Vagina (tissue), 2 donors: ENCODE results near the gene ALDH18A1.

Source experiments
- CTCF ChIP-seq, 3 experiments: fragments of 450-650 bp in 2 of 3; fragments of 200-600 bp in 1 of 3; sonication (generic) in 1 of 3; IDR thresholded peaks; one replicate each; pipeline ENCODE4 v1.5.1; 2017 to 2019; ENCODE audit warnings: antibody characterized with exemption in 3 of 3, mild to moderate bottlenecking in 2 of 3, moderate library complexity in 2 of 3
- POLR2A ChIP-seq, 2 donors: fragments of 450-650 bp; IDR thresholded peaks; one replicate each; pipeline ENCODE4 v1.6.1; 2017; ENCODE audit warnings: antibody characterized with exemption in 2 of 2, mild to moderate bottlenecking in 2 of 2, moderate library complexity in 2 of 2
- POLR2AphosphoS5 ChIP-seq, 2 donors: sonication (generic); formaldehyde crosslinking; IDR thresholded peaks; one replicate each; pipeline ENCODE4 v1.9.0; 2017; ENCODE audit warnings: antibody characterized with exemption in 2 of 2, mild to moderate bottlenecking in 2 of 2, low read depth in 1 of 2; ENCODE audit not compliant: insufficient read depth in 1 of 2

- TF ChIP-seq POLR2A (IDR thresholded peaks at IDR 0.05) (no peak), POLR2AphosphoS5 (IDR thresholded peaks at IDR 0.05; ENCODE audit: insufficient read depth in 1 of 2, low read depth in 1 of 2) (no peak), CTCF (IDR thresholded peaks at IDR 0.05) (no peak)
These were observed 94.1 kb downstream of the ALDH18A1 start for GRCh38 chr10:95562341-95562965.
